Upper lobe of right lung (tissue), 1 donor: ENCODE data around the gene OGFR. TPM values are rescaled to one million over a fixed set of nuclear protein-coding genes. Genes with fewer than 3 reads are reported as not detected.
A peak's percentile ranks its signal among the peaks of the same experiment; 100 is the strongest.

ENCODE experiments used
- ATAC-seq: fragments of 200-7000 bp; cut with Tn5 transposase; one replicate; pipeline ENCODE4 v1.9.1; 2020; ENCODE audit warnings: mild to moderate bottlenecking, moderate library complexity
- DNase-seq: peaks from one replicate; pipeline ENCODE4 v3.0.0-alpha.2; 2020
- H3K27ac ChIP-seq: fragments of 200-600 bp; one replicate; pipeline ENCODE4 v1.8.0; 2022
- H3K27me3 ChIP-seq: fragments of 200-600 bp; one replicate; pipeline ENCODE4 v1.8.0; 2022; ENCODE audit warnings: mild to moderate bottlenecking
- H3K36me3 ChIP-seq: fragments of 200-600 bp; one replicate; pipeline ENCODE4 v1.8.0; 2022
- H3K4me1 ChIP-seq: fragments of 200-600 bp; one replicate; pipeline ENCODE4 v1.8.0; 2022
- H3K4me3 ChIP-seq: fragments of 200-600 bp; one replicate; pipeline ENCODE4 v1.8.0; 2022; ENCODE audit warnings: mild to moderate bottlenecking
- H3K9me3 ChIP-seq: fragments of 200-600 bp; one replicate; pipeline ENCODE4 v1.8.0; 2022
- intact Hi-C: fragments of 100-400 bp; cut with DNase I; formaldehyde crosslinking; loops from one replicate; pipeline ENCODE4 v1.11.0; 2022
- total RNA-seq: library from RNA; stranded (reverse); fragmentation: NEBNext Ultra II Directional; extraction: Animal tissue kit (Norgen Biotek cat#: 25700); gene quantifications from one replicate; pipeline ENCODE4 v1.2.1, GENCODE V29; 2021
- TF ChIP-seq, protein P1 (sequence below): fragments of 200-600 bp; IDR thresholded peaks from one replicate; pipeline ENCODE4 v1.8.0; 2022; ENCODE audit warnings: antibody characterized with exemption
- donor health status: DM: no; HTN: yes; CAD: no; lungs with severe emphysema.

OGFR gene
- total RNA-seq, 1 donor from 2014 or later, result 58.2 TPM

DNA sequence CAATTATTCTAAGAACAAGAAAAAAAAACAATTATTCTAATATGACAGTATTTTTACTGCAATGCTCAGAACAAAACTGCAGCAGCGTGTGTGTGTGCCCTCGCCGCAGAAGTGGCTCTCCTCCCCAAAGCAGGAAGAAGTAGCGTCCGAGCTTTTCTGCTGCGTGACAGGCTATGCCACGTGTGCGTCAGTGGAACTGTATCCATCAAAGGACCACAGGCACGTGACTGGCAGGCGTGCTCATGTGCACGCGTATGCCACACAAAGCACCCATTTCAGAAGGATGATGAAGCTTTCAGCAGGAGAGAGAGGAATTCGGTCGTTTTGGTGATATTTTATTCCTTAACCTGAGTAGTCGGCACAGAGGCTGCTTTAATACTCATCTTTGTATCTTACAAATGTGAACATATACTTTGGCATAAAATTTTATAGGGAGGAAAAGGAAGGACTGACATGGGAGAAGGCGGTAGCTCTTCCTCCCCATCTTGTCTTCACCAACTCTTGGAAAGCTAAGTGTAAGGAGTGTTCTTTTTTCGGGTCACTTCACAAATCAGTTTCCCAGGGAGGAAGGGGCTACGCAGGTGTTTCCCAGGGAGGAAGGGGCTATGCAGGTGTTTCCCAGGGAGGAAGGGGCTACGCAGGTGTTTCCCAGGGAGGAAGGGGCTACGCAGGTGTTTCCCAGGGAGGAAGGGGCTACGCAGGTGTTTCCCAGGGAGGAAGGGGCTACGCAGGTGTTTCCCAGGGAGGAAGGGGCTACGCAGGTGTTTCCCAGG lies 53.6 kb downstream of the OGFR start:
- ATAC-seq (no peak), DNase-seq (no peak)
- H3K4me3 ChIP-seq, result no peak overlapping the region
- no peaks in the 10 kb centered on the region for H3K27me3 ChIP-seq
- no peaks in the 10 kb centered on the region for H3K9me3 ChIP-seq
- peaks cover 10% of the 10 kb centered on the region for H3K4me1 ChIP-seq
- TF ChIP-seq, protein P1, sequence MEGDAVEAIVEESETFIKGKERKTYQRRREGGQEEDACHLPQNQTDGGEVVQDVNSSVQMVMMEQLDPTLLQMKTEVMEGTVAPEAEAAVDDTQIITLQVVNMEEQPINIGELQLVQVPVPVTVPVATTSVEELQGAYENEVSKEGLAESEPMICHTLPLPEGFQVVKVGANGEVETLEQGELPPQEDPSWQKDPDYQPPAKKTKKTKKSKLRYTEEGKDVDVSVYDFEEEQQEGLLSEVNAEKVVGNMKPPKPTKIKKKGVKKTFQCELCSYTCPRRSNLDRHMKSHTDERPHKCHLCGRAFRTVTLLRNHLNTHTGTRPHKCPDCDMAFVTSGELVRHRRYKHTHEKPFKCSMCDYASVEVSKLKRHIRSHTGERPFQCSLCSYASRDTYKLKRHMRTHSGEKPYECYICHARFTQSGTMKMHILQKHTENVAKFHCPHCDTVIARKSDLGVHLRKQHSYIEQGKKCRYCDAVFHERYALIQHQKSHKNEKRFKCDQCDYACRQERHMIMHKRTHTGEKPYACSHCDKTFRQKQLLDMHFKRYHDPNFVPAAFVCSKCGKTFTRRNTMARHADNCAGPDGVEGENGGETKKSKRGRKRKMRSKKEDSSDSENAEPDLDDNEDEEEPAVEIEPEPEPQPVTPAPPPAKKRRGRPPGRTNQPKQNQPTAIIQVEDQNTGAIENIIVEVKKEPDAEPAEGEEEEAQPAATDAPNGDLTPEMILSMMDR, result no peak
- H3K27ac ChIP-seq, result no peak overlapping the region
- intact Hi-C loops, result no loop called here
- H3K36me3 ChIP-seq, result peaks cover 12% of the 10 kb centered on the region

DNA sequence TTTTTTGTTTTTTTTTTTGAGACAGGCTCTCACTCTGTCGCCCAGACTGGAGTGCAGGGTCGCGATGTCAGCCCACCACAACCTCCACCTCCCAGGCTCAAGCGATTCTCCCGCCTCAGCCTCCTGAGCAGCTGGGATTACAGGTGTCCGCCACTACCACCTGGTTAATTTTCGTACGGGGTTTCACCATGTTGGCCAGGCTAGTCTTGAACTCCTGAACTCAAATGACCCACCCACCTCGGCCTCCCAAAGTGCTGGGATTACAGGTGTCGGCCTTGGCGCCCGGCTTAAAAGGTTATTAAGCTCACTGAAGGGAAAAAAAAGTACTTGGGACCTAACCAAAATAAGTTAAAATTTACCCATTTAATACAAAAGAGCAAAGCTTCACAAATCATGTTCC lies 55.1 kb downstream of the OGFR start:
- no peak for DNase-seq
- Histone ChIP-seq H3K9me3 (no peaks in the 10 kb centered on the region), H3K27ac (no peak overlapping the region), H3K36me3 (peaks cover 6% of the 10 kb centered on the region), H3K4me1 (peaks cover 10% of the 10 kb centered on the region), H3K4me3 (no peak overlapping the region), H3K27me3 (no peaks in the 10 kb centered on the region)
- ATAC-seq, result no peak
- TF ChIP-seq, protein P1, result no peak
- intact Hi-C loops, result no loop called here

DNA sequence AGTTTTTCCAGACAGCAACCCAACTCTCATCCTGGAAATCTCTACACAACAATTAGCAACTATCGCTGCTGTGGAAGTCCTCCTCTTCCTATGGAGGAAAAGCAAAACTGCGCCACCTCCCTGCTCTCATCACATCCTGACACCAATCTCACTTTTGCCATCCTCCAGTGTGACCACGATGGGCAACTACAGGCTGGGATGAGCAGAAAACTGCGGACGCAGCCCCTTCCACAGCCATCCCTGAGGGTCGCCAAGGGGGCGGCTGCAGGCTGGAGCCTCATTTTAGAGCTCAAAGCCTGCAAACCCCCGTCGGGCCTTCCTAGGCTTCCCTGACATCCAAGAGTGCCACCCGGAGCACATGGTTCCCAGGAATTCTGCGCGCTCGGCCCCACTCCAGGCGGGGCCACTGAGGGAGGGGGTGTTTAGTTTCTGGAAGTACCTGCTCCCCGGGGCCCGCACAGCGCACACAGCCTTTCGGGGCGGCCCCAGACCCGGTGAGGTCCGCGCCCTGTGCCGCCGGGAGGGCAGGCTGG lies 55.8 kb downstream of the OGFR start:
- Histone ChIP-seq H3K27ac (no peak overlapping the region), H3K4me3 (peak overlapping the region; percentile 28), H3K27me3 (no peaks in the 10 kb centered on the region), H3K9me3 (no peaks in the 10 kb centered on the region), H3K4me1 (peaks cover 10% of the 10 kb centered on the region), H3K36me3 (peaks cover 6% of the 10 kb centered on the region)
- intact Hi-C loops, result no loop called here
- ATAC-seq, result no peak
- DNase-seq, result no peak
- TF ChIP-seq, protein P1, result no peak

DNA sequence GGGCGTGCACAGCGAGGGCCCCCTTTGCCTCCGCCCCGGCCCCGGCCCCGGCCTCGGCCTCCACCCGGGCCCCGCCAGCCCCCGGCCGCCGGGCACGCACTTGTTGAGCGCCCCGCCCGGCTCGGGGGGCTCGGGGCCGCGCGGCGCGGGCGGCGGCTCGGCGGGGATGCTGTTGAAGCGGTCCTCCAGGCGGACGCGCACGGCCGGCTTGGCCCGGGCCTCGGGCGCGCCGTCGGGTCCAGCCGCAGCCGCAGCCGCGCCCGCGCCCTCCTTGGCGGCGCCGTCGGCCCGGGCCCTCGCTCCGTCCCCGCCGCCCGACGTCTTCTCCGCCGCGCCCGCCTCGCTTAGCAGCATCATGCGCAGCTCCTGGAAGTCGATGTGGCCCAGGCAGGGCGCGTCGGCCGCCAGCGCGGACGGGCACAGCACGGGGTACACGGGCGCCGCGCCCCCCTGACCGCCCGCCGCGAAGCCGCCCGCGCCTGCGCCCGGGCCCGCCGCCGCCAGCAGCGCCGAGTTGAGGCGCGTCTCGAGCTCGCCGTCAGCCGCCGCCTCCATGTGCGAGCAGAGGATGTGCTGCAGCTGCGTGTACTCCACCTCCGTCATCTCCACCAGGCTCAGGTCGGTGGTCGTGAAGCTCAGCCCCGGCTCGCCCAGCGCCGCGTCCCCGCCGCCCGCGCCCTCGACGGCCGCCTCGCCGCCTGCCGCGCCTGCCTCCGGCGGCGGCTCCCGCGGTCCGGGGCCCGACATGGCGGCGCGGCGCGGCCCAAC lies 56.5 kb downstream of the OGFR start:
- Histone ChIP-seq H3K27ac (no peak overlapping the region), H3K27me3 (no peaks in the 10 kb centered on the region), H3K4me3 (peak overlapping the region; percentile 44), H3K4me1 (peaks cover 10% of the 10 kb centered on the region), H3K36me3 (peaks cover 6% of the 10 kb centered on the region), H3K9me3 (no peaks in the 10 kb centered on the region)
- ATAC-seq (peak; percentile 1), DNase-seq (peak; percentile 73)
- TF ChIP-seq, protein P1, result no peak
- intact Hi-C loops, result no loop called here

DNA sequence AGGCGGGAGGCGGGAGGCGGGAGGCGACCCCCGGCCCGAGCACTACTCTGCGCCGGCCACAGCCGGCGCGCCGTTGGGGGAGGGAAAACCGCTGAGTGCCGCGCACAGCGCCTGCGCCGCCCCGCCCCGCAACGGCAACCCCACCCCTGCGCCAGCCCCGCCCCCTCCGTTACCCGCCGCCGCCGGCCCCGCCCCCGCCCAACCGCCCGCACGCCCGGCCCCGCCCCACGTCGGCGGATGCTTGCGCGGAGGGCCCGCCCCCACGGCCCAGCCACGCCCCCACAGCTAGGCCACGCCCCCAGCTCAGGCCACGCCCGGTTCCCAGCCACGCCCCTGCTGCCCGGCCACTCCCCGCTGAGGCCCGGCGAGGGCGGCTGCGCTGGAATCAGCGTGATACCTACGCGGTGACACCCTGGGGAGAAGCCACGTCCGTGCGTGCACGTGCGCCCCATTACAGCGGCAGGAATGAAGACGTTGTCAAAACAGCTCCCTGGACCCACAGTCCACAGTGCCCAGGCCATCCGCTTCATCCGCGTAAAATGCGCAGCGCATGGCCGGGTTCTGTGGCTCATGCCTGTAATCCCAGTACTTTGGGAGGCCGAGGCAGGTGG lies 57.2 kb downstream of the OGFR start, which contains the start of gene TCFL5:
Gene TCFL5 (minus strand): TSS at position 97 of the 611 bp plus-strand sequence. CDS start 152 bp downstream, outside the sequence.
- DNase-seq (peak; percentile 94), ATAC-seq (peak; percentile 100)
- Histone ChIP-seq H3K4me3 (peak within 1 kb of the TSS; percentile 44), H3K27me3 (no peaks in the 10 kb centered on the region), H3K4me1 (peaks cover 10% of the 10 kb centered on the region), H3K36me3 (peaks cover 6% of the 10 kb centered on the region), H3K27ac (peak within 1 kb of the TSS; percentile 14), H3K9me3 (no peaks in the 10 kb centered on the region)
- intact Hi-C loops, result no loop called here
- TF ChIP-seq, protein P1, result no peak

Other genes starting within 250 kb of the OGFR start
- gene SLCO4A1, start 162.3 kb upstream of the OGFR start, total RNA-seq, result 63.3 TPM
- gene NTSR1, start 96.0 kb upstream of the OGFR start, total RNA-seq, result 0.09 TPM
- gene MRGBP, start 8.4 kb upstream of the OGFR start, total RNA-seq, result 8.8 TPM
- 1.1 TPM for gene COL9A3, start 12.2 kb downstream of the OGFR start, total RNA-seq
- 7.8 TPM for gene TCFL5, start 57.0 kb downstream of the OGFR start, total RNA-seq
- gene DIDO1, start 121.7 kb downstream of the OGFR start, total RNA-seq, result 55.5 TPM
- 27.4 TPM for gene GID8, start 133.3 kb downstream of the OGFR start, total RNA-seq
- 15.2 TPM for gene SLC17A9, start 147.9 kb downstream of the OGFR start, total RNA-seq
- gene BHLHE23, start 202.1 kb downstream of the OGFR start, total RNA-seq, result not detected